Measurements from ENCODE around the gene GPR15LG.

- TF ChIP-seq CTCF (conservative IDR thresholded peaks at IDR 0.05) (no peak), ZFX (IDR thresholded peaks at IDR 0.05) (no peak)
Measured at GRCh38 chr10:84156009-84156408, 17.6 kb upstream of the GPR15LG start.
